GM12873 (cell line): Measurements from ENCODE around the gene HNRNPF.

Experiments used
- TF ChIP-seq, protein P1 (sequence below): IDR thresholded peaks from 2 replicates; pipeline ENCODE4 v1.5.1; 2012; ENCODE audit warnings: low read depth, mild to moderate bottlenecking, moderate library complexity, low read length, control low read depth; ENCODE audit not compliant: insufficient read depth; ENCODE audit errors: missing control alignments

Gene HNRNPF

DNA sequence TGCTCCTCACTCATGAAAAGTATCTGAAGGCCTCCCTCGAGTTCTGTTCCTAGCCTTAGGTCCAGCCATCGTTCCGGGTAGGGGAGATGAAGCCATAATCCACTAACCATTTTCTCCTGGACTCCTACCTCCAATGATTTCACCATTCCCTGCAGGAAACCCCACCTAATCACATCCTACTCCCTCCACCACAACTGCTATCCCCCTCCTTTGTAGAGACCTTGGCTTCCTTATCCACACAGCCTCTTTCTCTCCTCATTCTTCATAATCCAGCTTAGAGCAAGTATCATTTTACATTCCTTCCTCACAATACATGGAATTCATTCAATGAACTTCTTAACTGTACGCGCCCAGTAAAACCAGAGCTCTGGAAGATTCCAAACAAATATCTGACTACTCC, 18.7 kb downstream of the HNRNPF start:
- TF ChIP-seq, protein P1, sequence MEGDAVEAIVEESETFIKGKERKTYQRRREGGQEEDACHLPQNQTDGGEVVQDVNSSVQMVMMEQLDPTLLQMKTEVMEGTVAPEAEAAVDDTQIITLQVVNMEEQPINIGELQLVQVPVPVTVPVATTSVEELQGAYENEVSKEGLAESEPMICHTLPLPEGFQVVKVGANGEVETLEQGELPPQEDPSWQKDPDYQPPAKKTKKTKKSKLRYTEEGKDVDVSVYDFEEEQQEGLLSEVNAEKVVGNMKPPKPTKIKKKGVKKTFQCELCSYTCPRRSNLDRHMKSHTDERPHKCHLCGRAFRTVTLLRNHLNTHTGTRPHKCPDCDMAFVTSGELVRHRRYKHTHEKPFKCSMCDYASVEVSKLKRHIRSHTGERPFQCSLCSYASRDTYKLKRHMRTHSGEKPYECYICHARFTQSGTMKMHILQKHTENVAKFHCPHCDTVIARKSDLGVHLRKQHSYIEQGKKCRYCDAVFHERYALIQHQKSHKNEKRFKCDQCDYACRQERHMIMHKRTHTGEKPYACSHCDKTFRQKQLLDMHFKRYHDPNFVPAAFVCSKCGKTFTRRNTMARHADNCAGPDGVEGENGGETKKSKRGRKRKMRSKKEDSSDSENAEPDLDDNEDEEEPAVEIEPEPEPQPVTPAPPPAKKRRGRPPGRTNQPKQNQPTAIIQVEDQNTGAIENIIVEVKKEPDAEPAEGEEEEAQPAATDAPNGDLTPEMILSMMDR, result no peak

DNA sequence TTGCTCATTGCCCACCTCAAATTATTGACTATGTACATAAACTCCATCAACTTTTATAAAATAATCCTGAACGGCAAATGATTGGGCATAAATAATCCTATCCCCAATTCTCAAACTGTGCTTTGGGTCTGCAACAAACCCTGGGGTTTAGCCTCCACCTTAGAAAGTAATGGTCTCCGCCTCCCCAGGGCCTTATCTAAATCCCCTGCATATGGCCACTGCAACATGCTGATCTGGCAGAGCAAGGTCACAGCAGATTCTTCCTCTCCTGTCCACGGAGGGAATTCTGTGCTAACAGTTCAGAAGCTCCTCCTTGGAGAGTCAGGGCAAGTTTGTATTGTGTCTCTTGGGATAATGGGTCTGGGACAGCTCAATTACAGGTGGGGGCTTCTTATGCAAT, 19.1 kb downstream of the HNRNPF start:
- TF ChIP-seq, protein P1, result no peak

DNA sequence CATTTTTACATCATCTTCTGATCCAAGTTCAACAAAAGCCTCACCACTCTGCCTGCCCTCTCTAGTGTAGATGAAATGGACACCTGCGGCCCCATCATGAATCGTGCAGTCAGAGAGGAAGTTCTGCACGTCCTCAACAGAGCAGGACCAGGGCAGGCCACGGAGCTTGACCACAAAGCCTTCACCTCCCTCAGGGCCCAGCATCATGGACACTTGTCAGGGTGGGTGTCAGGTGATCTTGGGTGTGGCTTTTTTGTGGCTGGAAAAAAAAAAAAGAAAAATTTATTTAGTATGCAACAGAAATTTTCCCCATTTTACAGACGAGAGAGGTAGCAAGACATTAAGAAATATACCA, 21.3 kb downstream of the HNRNPF start:
- TF ChIP-seq, protein P1, result no peak

DNA sequence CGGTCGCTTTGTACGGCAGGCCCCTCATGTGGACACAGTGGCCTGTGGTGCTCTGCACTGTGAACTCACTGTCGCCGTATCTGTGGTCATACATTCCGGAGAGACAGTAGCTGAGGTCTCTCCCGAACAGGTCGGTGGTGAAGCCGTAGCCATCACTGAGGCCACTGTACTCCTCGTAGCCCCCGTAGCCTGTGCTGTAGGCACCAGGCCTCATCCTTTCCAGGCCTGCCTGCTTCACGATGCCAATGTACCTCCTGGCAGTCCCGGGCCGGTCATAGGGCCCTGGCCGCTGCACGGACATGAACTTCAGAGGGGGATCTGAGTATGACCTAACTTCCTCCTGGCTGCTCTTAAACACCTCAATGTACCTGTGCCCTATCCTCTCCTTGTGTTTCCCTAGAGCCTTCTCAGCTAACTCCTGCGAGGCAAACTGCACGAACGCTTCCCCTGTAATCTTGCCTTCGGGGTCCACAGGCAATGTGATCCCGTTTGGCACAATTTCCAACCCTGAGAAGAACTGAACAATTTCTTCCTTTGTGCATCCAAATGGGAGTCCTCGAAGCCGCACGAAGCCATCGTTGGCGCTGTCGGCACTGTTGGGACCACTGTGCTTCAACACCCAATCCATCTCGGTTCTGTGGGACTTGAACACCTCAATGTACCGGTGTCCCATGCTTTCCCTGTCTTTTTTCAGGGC, 21.9 kb downstream of the HNRNPF start:
- TF ChIP-seq, protein P1, result no peak

DNA sequence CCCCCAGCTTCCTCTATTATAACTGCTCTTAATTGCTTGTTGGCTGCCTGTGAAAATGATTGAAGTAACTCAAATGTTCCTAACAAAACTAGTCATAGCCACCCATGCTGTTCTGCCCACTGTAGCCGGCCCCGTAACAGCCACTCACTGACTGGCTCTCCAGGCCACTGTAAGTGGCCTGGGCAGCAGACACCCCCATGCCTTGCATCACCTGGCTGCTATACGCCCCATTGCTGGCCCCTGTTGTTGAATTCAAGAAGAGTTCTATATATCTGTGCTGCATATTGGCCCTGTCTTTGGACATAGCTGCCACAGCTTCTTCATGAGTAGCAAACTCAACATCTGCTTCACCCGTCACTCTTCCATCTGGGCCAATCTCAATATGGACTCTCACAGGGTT, 22.4 kb downstream of the HNRNPF start:
- TF ChIP-seq, protein P1, result no peak

DNA sequence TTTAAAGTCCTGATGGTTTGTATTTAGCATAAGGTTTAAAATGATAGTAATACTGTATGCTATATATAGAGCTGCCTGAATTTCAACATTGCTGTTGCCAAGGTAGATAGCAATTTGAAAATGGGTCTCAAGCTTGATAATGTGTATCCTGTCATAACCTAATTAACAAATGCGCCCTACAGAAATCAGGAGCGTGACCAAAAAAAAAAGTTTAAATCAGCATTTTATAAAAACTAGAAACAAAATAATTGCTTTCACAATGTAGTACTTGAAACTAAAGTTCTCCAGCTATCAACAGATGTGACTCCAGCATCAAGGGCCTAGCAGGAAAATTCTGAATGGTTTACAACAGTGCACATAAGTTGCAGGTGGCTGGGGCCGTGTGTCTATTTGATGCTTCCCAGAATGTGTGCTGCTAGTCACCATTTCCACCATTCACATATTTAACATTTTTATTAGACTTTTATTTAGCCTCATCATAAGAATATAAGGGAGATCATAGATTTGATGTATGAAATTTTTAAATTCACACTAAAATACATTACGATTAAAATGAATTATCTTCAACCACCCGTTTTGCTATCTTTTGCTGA, 23.5 kb downstream of the HNRNPF start:
- TF ChIP-seq, protein P1, result no peak

DNA sequence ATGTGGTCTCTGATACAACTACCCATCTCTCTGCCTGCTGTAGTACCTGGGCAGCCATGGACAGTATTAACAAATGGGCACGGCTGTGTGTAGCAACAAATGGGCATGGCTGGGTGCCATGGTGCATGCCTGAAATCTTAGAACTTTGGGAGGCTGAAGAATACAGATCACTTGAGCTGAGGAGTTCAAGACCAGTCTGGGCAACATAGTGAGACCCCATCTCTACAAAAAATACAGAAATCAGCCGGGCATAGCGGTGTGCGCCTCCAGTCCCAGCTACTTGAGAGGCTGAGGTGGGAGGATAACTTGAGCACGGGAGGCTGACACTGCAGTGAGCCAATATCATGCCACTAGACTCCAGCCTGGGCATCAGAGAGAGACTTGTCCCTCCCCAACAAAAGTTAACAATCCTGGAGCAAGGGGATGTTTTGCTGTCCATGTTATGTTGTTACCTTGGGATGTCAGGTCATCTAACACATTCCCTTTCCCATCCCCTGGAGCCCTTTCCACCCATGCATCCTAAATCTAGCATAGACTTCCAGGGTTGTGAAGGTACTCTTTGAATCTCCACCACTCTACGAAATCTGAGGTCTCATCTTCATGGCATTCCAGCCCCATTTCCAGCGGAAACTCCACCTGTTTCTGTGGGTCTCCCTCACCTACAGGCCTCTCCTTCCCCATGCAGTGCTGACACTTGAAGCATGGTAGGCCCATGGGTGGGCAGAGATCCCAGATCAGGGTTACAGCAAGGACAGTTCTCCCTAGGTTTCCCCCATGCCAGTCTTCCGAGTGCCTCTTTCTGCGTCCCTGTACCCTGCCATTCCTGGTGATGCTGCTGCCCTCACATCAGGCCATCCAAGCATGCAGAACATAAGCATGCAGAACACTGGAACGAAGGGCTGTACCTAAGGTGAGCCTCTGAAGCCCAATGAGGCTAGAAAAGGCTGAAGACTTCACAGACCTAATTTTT, 24.4 kb downstream of the HNRNPF start:
- TF ChIP-seq, protein P1, result no peak
